GM12865 (cell line): ENCODE results near the gene IFT52.

Experiments
- DNase-seq: peaks from one replicate; pipeline ENCODE4 v3.0.0; 2010; ENCODE audit warnings: low read depth
- H3K4me3 ChIP-seq: 2 replicates; pipeline ENCODE4 v1.5.1; 2011; ENCODE audit warnings: mild to moderate bottlenecking, low read depth, low read length, control low read depth
- CTCF ChIP-seq: IDR thresholded peaks from 2 replicates; pipeline ENCODE4 v1.5.1; 2011; ENCODE audit warnings: low read length, control low read depth, low read depth, inconsistent platforms; ENCODE audit not compliant: insufficient read depth; ENCODE audit errors: missing control alignments

The IFT52 gene

GRCh38 chr20:43572891-43573290, 17.8 kb upstream of the IFT52 start:
- no peak for DNase-seq
- no peak overlapping the region for H3K4me3 ChIP-seq
- TF ChIP-seq CTCF, result no peak

DNA sequence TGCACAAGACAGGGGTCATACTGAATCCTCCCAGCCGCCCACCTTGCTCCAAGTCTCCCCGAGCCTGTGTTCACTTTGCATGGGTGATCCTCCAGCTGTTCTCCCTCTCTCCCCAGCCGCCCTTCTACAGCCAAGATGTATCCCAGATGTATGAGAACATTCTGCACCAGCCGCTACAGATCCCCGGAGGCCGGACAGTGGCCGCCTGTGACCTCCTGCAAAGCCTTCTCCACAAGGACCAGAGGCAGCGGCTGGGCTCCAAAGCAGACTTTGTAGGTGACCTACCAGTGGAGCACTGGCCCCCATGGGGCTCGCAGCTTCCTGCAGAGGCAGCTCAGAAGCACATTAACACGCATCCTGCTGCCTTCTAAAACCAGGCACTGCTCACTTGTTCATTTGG, 14.6 kb upstream of the IFT52 start:
- no peak for DNase-seq
- no peak for TF ChIP-seq CTCF
- H3K4me3 ChIP-seq, result no peak overlapping the region

- no peak for DNase-seq
- TF ChIP-seq CTCF, result no peak
- H3K4me3 ChIP-seq, result no peak overlapping the region
Measured at GRCh38 chr20:43579861-43580793, 10.6 kb upstream of the IFT52 start.

DNA sequence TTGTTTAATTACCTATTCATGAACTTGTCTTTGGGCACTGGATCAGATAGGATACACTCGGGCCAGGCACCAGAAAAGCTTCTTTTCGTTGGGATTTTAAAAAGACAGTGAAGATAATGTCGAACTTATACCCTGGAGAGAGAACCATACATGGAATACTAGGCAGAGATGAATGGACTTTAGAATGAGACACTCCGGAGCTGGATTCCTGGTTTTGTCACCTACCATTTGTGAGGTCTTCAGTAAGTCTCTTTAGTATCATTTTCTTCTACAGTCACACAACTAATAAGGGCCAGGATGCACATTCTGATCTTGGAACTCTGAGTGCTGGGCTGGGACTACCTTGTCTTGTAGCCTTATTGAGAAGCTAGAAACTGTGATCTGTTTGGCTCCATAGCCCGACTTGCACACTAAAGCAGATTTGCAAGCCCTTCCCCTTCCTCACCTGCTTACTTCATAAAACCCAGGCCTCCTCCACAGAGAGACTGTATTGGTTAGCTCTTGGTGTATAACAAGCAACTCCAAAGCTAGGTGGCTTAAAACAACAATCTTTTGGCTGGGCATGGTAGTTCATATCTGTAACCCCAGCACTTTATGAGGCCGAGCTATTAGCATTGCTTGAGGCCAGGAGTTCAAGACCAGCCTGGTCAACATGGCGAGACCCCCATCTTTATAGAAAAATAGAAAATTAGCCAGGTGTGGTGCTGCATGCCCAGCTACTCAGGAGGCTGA, 7.4 kb upstream of the IFT52 start:
- H3K4me3 ChIP-seq, result no peak overlapping the region
- no peak for TF ChIP-seq CTCF
- DNase-seq, result no peak

DNA sequence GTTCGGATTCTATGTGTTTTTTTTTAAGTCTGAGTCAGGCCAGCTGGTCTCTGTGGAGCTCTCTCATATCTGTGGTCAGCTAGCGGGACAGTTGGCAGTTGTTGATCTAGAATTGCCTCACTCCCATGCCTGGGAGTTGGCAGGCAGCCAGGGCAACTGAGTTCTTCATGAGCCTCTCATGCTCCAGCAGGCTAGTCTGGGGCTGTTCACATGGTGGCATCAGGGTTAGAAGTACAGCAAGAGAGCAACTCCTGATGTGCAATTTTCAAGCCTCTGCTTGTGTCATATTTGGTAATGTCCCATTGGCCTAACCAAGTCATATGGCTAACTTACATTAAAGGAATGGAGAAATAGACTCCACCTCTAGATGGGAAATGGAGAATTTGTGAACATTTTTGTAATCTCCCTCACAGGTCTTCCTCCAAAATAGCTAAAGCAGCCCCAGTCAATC, 6.7 kb upstream of the IFT52 start:
- DNase-seq, result peak; percentile 45
- no peak for TF ChIP-seq CTCF
- no peak overlapping the region for H3K4me3 ChIP-seq

DNA sequence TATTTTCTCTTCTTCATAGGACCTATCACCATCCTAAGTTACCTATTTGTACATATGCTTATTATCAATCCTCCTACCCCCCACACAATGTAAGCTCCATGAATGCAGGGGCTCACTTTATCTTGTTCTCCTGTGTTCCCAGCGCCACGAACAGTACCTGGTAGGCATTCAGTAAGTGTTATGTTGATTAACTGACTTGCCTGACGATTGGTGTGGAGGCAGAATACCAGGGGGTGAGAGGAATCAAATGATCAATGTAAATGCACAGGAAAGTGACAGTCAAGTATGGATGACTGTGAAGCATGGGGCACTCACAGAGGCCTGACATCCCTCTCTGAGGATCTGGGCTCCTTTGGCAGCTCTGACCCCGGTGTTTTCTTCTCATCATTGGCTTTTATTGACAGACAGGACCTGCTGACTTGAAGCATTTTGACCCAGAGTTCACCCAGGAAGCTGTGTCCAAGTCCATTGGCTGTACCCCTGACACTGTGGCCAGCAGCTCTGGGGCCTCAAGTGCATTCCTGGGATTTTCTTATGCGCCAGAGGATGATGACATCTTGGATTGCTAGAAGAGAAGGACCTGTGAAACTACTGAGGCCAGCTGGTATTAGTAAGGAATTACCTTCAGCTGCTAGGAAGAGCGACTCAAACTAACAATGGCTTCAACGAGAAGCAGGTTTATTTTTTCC, 6.1 kb upstream of the IFT52 start:
- DNase-seq, result no peak
- TF ChIP-seq CTCF, result no peak

More for the DNA sequence above, 6.1 kb upstream of the IFT52 start:
- no peak overlapping the region for H3K4me3 ChIP-seq
